Superior temporal gyrus (tissue), 1 donor: Measurements from ENCODE around the gene FGF22.
"Not testable (repeated sequence)": the region's sequence is repeated elsewhere in the genome, so short reads cannot be mapped to it uniquely, and the experiment has no call there.

ENCODE experiments used
- DNase-seq: peaks from one replicate; pipeline ENCODE4 v3.0.0-alpha.2; 2016; ENCODE audit errors: extremely low spot score

FGF22 gene

GRCh38 chr19:639253-640160 is at the start of gene FGF22:
FGF22 (plus strand) TSS chr19:639879; CDS start chr19:639926, 47 bp downstream.
- DNase-seq, result peak; percentile 74

DNA sequence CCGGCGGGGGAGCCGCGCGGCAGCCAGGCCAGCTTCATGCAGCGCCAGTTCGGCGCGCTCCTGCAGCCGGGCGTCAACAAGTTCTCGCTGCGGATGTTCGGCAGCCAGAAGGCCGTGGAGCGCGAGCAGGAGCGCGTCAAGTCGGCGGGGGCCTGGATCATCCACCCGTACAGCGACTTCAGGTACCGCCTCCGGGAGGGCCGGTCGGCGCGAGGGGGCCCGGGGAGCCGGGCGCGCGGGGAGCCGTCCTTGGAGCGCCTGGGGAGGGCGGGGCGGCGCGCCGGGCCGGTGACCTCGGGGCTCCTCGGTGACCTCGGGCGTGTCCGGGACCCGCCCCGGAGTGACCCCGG is 49.3 kb upstream of the FGF22 start:
- no peak for DNase-seq

DNA sequence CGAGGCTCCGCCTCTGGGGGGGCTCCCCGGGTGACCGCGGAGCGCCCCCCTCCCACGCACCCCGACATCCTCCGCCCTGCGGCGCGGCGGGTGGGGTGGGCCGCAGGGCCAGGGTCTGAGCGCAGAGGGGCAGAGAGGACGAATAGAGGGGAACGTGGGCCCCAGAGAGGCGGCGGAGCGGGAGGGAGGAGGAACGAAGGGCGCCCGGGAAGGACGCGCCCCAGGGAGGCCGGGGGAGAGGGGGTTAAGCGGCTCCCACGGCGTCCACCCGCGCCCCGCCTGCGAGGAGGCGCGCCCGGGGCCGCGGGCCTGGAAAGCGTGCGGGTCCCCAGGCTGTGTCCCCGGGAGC is 49.0 kb upstream of the FGF22 start:
- DNase-seq, result no peak

DNA sequence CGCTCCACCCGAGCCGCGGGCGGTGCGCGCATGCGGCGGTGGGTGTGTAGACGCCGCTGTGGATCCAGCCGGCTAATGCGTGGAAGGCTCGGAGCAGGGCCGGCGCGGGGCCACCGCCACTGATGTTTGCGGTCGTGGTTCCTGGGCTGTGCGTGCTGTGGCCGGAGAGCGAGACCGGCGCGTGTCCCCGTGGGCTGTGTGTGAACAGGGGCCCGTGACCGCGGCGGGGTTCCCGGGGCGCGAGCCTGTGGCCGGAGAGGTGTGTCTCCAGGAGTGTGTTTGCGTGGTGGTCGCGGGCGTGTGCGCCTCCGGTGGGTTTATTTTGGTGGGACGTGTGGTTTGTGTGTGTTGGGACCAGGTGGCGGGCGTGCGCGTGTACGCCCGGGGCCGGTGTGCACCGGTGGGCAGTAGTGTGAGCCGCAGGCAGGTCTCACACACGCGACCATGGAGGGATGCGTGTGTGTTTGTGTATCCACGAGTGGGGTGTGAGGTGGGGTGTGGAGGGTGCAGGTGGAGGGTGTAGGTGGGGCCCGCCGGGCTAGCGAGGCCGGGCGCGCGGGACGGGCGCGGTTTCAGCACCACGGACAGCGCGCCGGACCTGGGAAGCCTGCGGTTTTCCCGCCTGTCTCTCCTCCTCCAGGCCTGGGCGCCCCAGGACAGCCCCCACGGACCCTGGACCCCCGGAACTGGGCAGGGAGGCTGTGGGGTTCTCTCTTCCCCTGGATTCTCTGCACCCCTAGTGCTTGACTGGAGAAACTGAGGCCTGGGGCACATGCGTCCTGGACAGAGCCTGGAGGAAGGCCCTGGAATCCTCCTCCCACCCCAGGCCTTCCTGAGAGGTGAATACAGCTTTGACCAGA is 48.4 kb upstream of the FGF22 start:
- DNase-seq, result no peak

GRCh38 chr19:592101-592500 is 47.6 kb upstream of the FGF22 start:
- no peak for DNase-seq

DNA sequence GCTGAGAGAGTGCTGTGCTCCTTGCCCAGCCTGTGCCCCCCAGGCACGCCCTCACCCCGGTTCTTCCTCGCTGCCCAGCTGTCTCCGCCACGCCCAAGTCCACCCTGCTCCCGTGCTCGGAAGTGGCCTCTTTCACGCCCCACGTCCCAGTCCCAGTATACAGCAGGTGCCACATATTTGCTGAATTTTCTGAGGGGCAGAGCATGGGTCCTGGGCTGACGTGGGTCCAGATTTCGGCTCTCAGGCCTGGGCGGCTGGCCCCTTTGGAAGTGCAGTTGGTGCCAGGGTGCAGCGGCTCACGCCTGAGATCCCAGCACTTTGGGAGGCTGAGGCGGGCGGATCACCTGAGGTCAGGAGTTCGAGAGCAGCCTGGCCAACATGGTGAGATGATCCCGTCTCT is 46.6 kb upstream of the FGF22 start:
- no peak for DNase-seq

DNA sequence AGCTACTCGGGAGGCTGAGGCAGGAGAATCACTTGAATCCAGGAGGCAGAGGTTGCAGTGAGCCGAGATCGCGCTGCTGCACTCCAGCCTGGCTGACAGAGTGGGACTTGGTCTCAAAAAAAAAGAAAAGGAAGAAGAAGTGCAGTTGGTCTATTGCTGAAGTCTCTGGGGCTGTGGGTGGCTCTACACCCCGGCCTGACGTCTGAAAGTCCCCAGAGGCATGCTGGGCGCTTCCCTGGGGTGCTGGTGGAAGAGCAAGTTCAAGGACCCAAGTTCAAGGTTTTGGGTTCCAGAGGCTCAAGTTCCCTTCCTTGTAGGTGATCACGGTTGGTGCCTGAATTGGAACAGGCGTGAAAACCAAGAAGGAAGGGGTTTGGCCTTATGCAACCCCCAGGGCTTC is 46.2 kb upstream of the FGF22 start:
- DNase-seq, result no peak

- no peak for DNase-seq
Measured at GRCh38 chr19:594265-594870, 45.3 kb upstream of the FGF22 start.

GRCh38 chr19:595326-596262 is 44.1 kb upstream of the FGF22 start:
- DNase-seq, result no peak

- no peak for DNase-seq
Measured at GRCh38 chr19:596263-596655, 43.4 kb upstream of the FGF22 start.

GRCh38 chr19:597406-598315 is 42.0 kb upstream of the FGF22 start:
- no peak for DNase-seq

DNA sequence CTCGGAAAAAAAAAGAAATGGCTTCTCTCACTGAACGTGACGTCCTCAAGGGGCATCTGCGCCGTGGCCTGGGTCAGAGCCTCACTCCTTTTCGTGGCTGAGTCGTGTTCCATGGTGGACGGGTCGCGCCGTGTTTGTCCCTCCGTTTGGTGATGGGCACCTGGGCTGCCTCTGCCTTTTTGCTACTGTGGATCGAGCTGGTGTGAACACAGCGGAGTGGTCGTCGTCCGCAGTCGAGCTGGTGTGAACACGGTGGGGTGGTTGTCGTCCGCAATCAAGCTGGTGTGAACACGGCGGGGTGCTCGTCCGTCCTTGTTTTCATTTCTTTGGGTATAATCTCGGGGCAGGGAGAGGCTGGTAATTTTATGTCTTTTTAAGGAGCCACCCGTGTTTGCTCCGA is 38.4 kb upstream of the FGF22 start:
- no peak for DNase-seq

GRCh38 chr19:601790-602189 is 37.9 kb upstream of the FGF22 start:
- no peak for DNase-seq

DNA sequence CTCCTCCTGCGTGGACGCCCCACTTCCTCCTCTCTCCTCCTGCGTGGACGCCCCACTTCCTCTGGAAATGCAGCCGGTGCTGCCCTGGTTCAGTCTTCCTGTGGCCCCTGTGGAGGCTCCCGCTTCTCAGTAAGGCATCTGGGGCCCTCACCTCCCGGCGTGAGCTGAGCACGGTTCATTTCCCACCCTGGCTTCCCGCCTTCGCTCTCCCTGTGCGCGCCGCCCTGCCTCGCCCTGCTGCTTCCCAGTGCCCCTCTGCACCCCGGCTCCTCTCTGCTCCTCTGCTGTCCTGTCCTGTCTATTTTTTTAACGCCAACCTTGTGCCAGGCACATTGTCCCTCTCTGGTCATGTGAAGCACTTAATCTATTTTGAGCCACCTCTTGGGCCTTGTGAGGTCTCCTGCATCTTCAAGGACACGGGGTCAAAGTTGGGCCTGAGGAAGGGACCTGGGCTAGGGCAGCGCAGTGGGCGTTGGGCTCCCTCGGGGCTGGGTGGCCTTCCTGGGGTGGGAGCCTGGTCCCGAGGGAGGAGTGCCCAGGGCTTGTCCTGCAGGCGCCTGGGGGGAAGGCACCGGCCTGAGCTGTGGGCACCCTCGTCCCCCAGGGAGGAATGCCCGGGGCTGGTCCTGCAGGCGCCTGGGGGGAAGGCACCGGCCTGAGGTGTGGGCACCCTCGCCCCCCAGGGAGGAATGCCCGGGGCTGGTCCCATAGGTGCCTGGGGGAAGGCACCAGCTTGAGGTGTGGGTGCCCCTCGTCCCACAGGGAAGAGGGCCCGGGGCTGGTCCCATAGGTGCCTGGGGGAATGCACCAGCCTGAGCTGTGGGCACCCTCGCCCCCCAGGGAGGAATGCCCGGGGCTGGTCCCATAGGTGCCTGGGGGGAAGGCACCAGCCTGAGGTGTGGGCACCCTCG is 37.0 kb upstream of the FGF22 start:
- no peak for DNase-seq

DNA sequence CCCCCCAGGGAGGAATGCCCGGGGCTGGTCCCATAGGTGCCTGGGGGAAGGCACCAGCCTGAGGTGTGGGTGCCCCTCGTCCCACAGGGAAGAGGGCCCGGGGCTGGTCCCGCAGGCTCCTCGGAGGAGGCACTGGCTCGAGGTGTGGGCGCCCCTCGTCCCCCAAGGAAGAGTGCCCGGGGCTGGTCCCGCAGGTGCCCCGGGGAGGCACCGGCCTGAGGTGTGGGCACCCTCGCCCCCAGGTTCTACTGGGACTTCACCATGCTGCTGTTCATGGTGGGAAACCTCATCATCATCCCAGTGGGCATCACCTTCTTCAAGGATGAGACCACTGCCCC is 36.4 kb upstream of the FGF22 start:
- DNase-seq, result not testable (repeated sequence)

- not testable (repeated sequence) for DNase-seq
Measured at GRCh38 chr19:603779-604178, 35.9 kb upstream of the FGF22 start.

DNA sequence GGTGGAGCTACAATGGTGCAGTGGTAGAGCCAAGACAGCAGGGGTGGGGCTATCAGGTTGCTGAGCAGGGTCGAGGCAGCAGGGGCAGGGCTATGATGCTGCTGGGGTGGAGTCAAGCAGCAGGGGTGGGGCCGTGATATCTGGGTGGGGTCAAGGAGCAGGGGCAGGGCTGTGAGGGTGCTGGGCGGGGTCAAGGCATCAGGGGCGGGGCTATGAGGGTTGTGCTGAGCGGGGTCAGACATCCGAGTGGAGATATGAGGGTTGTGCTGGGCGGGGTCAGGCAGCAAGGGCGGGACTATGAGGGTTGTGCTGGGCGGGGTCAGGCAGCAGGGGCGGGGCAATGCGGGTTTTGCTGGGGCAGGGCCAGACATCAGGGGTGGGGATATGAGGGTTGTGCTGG is 35.3 kb upstream of the FGF22 start:
- DNase-seq, result no peak

DNA sequence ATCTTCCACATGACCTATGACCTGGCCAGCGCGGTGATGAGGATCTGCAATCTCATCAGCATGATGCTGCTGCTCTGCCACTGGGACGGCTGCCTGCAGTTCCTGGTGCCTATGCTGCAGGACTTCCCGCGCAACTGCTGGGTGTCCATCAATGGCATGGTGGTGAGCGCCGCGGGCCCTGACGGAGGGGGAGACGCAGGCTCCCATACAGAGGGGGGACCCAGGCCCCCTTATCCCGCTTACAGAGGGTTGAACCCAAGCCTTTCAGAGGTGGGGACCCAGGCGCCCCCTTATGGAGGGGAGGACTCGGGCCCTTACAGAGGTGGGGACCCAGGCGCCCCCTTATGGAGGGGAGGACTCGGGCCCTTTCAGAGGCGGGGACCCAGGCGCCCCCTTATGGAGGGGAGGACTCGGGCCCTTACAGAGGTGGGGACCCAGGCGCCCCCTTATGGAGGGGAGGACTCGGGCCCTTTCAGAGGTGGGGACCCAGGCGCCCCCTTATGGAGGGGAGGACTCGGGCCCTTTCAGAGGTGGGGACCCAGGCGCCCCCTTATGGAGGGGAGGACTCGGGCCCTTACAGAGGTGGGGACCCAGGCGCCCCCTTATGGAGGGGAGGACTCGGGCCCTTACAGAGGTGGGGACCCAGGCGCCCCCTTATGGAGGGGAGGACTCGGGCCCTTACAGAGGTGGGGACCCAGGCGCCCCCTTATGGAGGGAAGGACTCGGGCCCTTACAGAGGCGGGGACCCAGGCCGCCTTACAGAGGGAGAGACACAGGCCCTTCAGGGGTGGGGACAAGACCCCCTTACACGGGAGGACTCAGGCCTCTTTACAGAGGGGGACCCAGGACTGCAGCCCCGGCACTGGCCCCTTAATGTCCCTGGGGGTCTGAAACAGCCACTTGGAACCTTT is 34.4 kb upstream of the FGF22 start:
- DNase-seq, result not testable (repeated sequence)
